ENCODE data around the gene FAM184B.
A peak's percentile ranks its signal among the peaks of the same experiment; 100 is the strongest.
"Not testable (repeated sequence)": the region's sequence is repeated elsewhere in the genome, so short reads cannot be mapped to it uniquely, and the experiment has no call there.

FAM184B gene

GRCh38 chr4:17718471-17718870, 63.0 kb downstream of the FAM184B start:
- no peak for DNase-seq (ENCODE audit: low spot score)

DNA sequence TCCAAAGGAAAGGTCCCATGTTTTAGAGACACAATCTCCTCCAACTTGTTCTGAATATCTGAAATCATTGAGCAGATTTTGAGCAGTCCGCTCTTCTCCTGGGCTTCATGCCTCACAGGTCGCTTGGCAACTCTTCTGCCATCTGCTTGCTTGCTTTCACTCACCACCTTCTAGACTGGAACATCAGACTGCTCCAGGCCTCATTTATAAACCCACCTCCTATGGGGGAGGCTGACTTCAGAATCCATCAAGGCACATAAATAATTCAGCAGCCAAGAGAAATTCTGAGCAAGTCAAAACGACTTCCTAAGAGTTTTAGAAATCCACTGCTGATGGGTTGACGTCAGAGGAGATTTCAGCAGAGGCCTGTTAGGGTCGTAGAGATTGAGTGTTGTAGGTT, 64.1 kb downstream of the FAM184B start:
- no peak for DNase-seq (ENCODE audit: low spot score)

DNA sequence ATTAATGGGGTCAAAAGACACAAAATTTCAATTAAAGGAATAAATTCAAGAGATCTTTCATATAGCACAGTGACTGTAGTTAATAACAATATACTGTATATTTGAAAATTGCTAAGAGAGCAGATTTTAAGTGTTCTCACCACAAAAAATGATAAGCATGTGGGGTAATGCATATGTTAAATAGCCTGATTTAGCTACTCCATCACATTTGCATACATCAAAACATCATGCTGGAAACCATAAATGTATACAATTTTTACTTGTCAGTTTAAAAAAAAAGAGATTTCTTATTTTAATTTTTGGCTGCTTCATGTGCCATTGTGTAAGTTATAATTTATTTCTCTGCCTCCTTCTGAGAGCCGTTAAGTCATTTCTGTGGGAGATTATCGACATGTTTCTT, 65.9 kb downstream of the FAM184B start:
- no peak for DNase-seq (ENCODE audit: low spot score)

- no peak for DNase-seq (ENCODE audit: low spot score)
Measured at GRCh38 chr4:17713779-17714178, 67.6 kb downstream of the FAM184B start.

GRCh38 chr4:17712166-17712565, 69.3 kb downstream of the FAM184B start:
- no peak for DNase-seq (ENCODE audit: low spot score)

- DNase-seq (ENCODE audit: low spot score): not testable (repeated sequence)
Measured at GRCh38 chr4:17711206-17711605, 70.2 kb downstream of the FAM184B start.

GRCh38 chr4:17709763-17710068, 71.7 kb downstream of the FAM184B start:
- no peak for DNase-seq (ENCODE audit: low spot score)

DNA sequence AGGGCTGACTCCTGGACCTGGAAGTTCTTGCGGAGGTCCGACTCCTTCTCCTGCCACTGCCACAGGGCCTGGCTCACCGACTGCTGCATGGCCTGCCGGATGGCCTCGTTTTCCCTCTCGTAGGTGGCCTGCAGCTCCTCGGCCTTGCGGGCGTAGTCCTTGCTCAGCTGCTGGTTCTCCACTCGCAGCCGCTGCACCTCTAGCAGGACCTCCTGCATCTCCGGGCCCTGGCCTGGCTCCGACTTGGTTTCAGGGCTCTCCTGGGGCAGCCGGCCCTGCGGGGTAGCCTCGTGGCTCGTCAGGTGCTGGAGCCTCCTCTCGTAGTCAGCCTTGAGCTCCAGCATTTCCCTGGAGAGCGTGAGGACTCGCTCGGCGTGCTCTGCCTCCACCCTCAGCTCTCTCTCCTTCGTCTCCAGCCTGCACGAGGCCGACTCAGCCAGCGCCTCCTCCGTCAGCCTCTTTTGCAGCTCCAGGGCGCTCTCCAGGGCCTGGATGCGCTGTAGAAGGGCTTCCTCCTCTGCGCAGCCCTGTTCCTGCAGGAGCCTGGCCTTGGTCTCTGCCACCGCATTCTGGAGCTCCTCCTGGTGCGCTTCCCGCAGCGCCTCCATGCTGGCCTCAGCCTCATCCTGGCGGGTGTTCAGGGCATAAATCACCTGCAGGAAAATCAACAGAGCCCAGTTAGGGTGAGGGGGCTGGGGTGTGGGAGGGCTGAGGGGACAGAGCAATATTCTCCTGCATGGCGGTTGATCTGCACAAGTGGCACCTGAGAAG, 72.2 kb downstream of the FAM184B start:
- DNase-seq (ENCODE audit: low spot score): no peak

DNA sequence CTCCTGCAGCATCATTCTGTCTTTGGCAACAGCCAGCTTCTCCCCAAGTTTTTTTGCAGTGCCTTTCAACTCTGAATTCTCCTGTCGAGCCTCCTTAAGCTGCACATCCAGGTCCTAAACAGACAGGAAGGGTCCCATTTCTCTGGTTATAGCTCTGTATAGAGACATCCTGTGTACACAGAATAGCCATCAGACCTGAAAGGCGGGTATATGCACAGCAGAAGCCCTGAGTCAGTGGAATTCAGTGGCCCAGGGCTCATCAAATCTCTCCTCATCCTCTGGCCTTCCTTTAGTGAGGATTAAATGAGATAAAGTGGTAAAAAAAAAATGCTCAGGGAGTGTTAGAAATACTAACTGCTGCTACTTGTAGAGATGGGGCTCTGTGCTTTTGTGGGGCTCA, 73.8 kb downstream of the FAM184B start:
- no peak for DNase-seq (ENCODE audit: low spot score)

- no peak for DNase-seq (ENCODE audit: low spot score)
Measured at GRCh38 chr4:17705107-17705506, 76.3 kb downstream of the FAM184B start.

DNA sequence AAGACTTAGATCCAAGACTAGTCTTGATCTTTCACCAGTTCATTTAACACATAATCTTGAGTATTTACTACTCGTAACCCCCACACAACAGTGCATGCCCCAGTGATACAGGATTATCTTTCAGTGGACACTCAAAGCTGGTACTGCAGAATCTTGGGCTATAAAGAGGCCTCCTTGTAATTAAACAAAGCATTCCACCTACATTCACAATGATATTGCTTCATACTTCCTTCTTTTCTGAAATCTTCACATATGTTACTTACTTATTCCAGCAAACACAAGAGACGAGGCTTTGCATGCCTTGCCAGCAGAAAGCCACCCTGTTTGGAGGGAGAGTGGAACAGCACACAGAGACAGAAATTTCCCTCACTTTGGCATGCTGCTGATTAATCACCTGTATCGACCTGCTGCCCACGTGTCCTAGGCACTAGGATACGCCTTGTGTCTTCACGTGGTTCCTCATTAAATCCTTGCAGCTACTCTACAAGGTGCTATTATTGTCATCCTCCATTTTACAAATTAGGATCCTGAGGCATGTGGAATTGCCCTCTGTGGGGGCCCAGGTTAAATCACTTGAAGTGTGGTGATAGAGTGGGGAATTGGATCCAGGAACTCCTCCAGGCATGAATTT, 77.3 kb downstream of the FAM184B start:
- DNase-seq (ENCODE audit: low spot score): no peak

DNA sequence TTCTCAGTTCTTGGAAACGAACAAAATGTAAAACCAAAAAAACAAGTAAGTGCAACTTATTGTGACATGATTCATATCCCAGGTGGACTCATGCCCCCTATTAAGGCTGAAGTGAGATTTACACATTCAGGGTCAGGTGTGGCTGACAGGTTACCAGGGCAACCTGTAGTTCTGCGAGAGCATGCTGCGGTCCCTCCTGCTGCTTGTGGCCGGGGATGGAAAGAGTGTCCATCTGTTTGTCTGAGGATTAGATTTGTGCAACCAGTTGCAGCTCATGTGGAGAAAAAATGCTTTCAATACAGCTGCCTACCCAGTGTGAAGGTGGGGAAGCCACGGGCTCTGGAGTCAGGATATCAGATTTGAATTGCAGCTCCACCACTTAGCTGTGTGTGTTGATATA, 78.8 kb downstream of the FAM184B start:
- DNase-seq (ENCODE audit: low spot score): no peak

GRCh38 chr4:17701882-17702281, 79.5 kb downstream of the FAM184B start:
- no peak for DNase-seq (ENCODE audit: low spot score)

DNA sequence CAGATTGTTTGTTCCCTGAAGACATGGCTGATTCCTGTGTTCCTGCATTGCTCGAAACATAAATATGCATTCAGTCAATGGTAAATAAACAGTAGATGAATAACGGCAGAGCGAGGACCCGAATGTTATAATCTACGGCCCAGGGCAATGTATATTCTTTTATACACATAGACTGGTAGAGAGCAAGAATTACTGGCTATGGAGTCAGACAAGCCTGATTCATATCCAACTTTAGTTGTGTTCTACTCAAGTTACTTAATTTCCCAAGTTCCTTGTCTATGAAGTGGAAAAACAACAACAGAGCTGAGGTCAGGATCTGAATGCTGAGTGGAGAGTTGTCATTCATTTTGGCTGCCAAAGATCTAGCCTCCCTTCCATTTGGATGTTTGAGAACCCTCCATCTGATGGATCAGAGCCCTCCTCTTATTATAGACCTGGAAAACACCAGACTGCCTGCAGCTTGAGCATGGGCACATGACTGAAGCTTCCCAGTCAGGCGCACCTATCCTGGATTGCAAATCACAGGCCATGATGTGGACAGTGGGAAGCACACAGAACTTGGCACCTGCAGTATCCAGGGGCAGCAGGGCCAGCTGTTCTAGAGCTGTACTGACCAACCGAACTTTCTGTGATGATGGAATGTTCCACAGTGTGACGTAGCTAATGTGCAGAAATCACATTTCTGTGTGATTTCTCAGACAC, 80.1 kb downstream of the FAM184B start:
- no peak for DNase-seq (ENCODE audit: low spot score)

- DNase-seq (ENCODE audit: low spot score): no peak
Measured at GRCh38 chr4:17699380-17699779, 82.0 kb downstream of the FAM184B start.

- no peak for DNase-seq (ENCODE audit: low spot score)
Measured at GRCh38 chr4:17698116-17698515, 83.3 kb downstream of the FAM184B start.

DNA sequence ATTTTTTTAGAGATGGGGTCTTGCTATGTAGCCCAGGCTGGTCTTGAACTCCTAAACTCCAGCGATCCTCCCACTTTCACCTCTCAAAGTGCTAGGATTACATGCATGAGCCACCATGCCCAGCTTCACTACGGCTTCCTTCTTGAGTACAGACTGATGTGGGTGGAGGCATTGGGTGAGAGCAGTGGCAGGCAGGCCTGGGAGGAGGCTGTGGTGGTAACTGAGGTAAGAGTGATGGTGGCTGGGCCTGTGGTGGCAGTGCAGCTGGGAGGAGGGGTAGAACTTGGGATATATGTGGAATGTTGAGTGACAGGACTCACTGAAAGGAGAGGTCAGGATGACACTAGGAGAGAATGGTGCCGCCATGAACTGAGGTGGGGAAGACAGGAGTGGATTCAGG, 86.1 kb downstream of the FAM184B start:
- DNase-seq (ENCODE audit: low spot score): no peak

DNA sequence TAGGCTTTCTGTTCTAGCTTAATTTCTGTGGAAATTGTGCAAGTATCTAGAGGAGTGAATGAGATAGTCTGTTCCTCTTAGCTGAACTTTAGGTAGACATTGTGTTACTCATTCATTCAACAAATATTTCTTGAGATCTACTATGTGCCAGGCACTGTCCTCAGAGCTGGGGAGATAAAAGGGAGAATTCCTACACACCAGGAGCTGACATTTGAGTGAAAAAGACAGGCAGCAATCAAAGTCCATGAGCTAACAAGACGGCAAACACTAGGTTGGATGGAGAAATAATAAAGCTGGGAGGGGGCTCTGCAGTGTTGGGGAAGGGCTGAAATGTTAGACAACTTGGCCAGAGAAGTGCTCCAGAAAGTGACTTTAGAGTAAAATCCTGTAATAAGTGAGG, 86.9 kb downstream of the FAM184B start:
- DNase-seq (ENCODE audit: low spot score): no peak

GRCh38 chr4:17690898-17691297, 90.5 kb downstream of the FAM184B start:
- DNase-seq (ENCODE audit: low spot score): peak; percentile 9

GRCh38 chr4:17690135-17690534, 91.3 kb downstream of the FAM184B start:
- DNase-seq (ENCODE audit: low spot score): no peak

- DNase-seq (ENCODE audit: low spot score): no peak
Measured at GRCh38 chr4:17688011-17688441, 93.4 kb downstream of the FAM184B start.

GRCh38 chr4:17687237-17687857, 94.1 kb downstream of the FAM184B start:
- no peak for DNase-seq (ENCODE audit: low spot score)

DNA sequence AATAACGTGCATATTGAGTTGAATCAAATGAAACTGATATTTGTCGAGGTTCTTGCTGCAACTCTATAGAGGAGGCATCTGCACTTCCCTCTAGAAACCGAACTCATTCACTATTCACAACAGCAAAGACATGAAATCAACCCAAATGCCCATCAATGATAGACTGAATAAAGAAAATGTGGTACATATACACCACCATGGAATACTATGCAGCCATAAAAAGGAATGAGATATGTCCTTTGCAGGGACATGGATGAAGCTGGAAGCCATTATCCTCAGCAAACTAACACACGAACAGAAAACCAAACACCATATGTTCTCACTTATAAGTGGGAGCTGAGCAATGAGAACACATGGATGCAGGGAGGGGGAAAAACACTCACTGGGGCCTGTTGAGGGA, 96.8 kb downstream of the FAM184B start:
- not testable (repeated sequence) for DNase-seq (ENCODE audit: low spot score)
